DND-41 (cell line): ENCODE measurements around the gene RPL10.

Source experiments
- CTCF ChIP-seq: IDR thresholded peaks from 2 replicates; pipeline ENCODE4 v1.5.1; 2012; ENCODE audit warnings: borderline replicate concordance, low read length, moderate library complexity, mild to moderate bottlenecking; ENCODE audit not compliant: poor library complexity, severe bottlenecking; ENCODE audit errors: extremely low read depth
- EZH2 ChIP-seq: IDR thresholded peaks from 3 replicates; pipeline ENCODE4 v1.6.1; 2012; ENCODE audit warnings: borderline replicate concordance, low read depth, mild to moderate bottlenecking, moderate library complexity, low read length, inconsistent platforms; ENCODE audit not compliant: severe bottlenecking

GRCh38 chrX:154365997-154366665, 32.0 kb upstream of the RPL10 start:
- TF ChIP-seq EZH2, result no peak
- no peak for TF ChIP-seq CTCF
